ENCODE measurements around the gene SCUBE1. TPM values are rescaled to one million over a fixed set of nuclear protein-coding genes. Genes with fewer than 3 reads are reported as not detected.

SCUBE1 gene
- total and polyA plus RNA-seq, 2 of the 8 experiments (the other 6 are each of a cell fraction or from before 2014, with no cell fraction given), result 2.3 to 4.9 TPM

- TF ChIP-seq CHD7 (IDR thresholded peaks at IDR 0.05; ENCODE audit: insufficient replicate concordance, low read length) (no peak), ZNF274 (IDR thresholded peaks at IDR 0.05; ENCODE audit: borderline replicate concordance, extremely low read depth, low read length) (no peak), SP2 (IDR thresholded peaks at IDR 0.05; ENCODE audit: low read length) (no peak), CHD2 (IDR thresholded peaks at IDR 0.05; ENCODE audit: low read length) (no peak), SIN3A (conservative IDR thresholded peaks at IDR 0.05 in 1 of 2, IDR thresholded peaks at IDR 0.05 in 1 of 2; ENCODE audit: low read depth in 1 of 2, low read length in 2 of 2) (no peak), POLR2A (IDR thresholded peaks at IDR 0.05; ENCODE audit: control extremely low read depth in 1 of 2, low read depth in 2 of 2, low read length in 2 of 2) (no peak), BRCA1 (IDR thresholded peaks at IDR 0.05; ENCODE audit: low read depth, low read length) (no peak), TEAD4 (IDR thresholded peaks at IDR 0.05; ENCODE audit: low read depth, low read length) (no peak), CBX8 (IDR thresholded peaks at IDR 0.05; ENCODE audit: borderline replicate concordance, low read depth, low read length) (no peak), RFX5 (IDR thresholded peaks at IDR 0.05; ENCODE audit: borderline replicate concordance, low read depth, low read length) (no peak)
Measured at GRCh38 chr22:43392385-43392989, 49.3 kb upstream of the SCUBE1 start (continued).
